ENCODE results near the gene TLE2.

DNA sequence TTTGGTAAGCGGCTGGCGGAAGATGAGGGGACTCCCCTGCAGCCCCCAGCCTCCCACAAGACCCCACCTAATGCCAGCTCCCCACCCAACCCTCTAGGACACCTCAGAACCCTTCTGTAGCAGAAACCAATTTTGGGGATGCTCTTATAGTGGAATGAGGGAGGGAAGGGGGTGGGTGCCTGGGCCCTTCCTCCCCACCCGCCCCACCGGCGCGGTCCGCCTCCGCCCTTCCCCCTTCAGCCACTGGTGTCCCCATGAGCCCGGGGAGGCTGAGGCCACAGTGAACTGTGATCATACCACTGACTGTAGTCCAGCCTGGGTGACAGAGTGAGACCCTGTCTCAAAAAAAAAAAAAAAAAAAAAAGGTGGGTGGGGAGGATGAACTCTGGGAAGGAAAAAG, 35.5 kb downstream of the TLE2 start:
- TF ChIP-seq, protein P1, sequence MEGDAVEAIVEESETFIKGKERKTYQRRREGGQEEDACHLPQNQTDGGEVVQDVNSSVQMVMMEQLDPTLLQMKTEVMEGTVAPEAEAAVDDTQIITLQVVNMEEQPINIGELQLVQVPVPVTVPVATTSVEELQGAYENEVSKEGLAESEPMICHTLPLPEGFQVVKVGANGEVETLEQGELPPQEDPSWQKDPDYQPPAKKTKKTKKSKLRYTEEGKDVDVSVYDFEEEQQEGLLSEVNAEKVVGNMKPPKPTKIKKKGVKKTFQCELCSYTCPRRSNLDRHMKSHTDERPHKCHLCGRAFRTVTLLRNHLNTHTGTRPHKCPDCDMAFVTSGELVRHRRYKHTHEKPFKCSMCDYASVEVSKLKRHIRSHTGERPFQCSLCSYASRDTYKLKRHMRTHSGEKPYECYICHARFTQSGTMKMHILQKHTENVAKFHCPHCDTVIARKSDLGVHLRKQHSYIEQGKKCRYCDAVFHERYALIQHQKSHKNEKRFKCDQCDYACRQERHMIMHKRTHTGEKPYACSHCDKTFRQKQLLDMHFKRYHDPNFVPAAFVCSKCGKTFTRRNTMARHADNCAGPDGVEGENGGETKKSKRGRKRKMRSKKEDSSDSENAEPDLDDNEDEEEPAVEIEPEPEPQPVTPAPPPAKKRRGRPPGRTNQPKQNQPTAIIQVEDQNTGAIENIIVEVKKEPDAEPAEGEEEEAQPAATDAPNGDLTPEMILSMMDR (IDR thresholded peaks at IDR 0.05 in 8 of 11, conservative IDR thresholded peaks at IDR 0.05 in 3 of 11) = no peak
- TF ChIP-seq POLR2A (IDR thresholded peaks at IDR 0.05) = no peak

Measured in spleen (tissue), 7 donors.